Activated T-cell treated with anti-CD3 and anti-CD28 coated beads for 1 hour (primary cell): Measurements from ENCODE around the gene P2RY2.
"Not testable (repeated sequence)": the region's sequence is repeated elsewhere in the genome, so short reads cannot be mapped to it uniquely, and the experiment has no call there.

Experiments used
- DNase-seq: peaks from one replicate; pipeline ENCODE4 v3.0.0-alpha.2; 2020; ENCODE audit warnings: low read depth

The P2RY2 gene

DNA sequence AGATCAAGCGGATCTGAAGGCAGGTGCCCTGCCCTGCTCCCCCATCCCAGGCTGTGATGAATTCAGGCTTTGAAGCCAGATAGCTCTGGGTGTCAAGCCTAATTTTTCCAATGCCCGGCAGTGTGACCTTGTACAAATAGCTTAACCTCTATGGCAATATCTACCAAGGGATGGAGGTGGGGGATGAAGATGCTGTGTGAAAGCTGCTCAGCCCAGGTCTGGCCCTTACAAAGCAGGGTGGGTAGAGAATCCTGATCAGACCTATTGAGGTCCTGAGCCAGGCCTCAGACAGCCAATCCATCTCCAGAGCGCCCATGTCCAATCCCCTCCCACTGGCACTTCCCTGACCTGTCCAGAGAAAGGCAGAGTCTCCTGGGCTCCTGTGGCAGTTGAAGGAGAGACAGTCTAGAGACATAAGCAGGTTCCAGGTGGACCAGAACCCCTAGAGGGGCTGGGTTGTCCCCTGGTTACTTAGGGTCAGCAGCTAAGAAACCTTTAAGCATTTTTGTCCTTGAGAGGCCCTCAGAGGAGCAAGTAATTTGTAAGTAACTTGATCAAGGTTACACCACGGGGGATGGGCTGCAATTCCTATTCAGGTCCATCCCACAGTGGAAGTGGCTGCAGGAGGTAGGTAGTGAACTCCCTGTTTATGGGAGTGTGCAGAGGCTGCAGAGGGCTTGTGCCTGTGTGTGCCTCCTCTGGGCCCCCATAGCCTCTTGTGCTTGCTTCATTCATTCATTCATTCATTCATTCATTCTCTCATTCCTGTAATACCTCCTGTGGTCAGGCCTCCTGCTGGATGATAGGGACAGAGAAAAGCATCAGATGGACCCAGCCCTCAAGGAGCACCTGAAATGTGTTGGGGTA, 10.4 kb downstream of the P2RY2 start:
- no peak for DNase-seq

DNA sequence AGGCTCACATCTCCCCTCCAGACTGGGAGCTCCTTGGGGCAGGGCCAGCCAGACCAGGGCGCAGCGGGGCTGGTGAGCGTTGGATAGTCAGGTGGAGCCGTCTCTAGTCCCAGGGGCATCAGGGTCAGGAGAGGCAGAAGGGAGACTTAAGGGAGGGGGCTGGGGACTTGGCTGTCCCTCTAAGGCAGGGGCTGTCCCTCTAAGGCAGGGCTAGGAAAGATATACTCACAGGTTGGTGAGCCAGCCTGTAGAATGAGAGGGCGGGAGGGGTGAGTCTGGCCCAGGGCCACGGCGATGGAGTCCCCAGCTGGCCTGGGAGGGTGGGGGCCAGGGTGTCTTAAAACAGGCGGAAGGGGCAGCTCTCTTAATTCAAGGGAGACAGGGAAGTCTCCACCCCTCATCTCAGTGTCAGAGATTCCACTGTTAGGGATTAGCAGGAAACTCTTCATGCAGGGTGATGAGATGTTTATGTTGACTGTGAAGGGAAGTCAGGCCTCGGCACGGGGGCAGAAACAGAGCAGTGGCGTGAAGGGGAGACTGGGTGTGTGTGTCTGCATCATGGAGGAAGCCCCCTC, 11.3 kb downstream of the P2RY2 start:
- DNase-seq = no peak

DNA sequence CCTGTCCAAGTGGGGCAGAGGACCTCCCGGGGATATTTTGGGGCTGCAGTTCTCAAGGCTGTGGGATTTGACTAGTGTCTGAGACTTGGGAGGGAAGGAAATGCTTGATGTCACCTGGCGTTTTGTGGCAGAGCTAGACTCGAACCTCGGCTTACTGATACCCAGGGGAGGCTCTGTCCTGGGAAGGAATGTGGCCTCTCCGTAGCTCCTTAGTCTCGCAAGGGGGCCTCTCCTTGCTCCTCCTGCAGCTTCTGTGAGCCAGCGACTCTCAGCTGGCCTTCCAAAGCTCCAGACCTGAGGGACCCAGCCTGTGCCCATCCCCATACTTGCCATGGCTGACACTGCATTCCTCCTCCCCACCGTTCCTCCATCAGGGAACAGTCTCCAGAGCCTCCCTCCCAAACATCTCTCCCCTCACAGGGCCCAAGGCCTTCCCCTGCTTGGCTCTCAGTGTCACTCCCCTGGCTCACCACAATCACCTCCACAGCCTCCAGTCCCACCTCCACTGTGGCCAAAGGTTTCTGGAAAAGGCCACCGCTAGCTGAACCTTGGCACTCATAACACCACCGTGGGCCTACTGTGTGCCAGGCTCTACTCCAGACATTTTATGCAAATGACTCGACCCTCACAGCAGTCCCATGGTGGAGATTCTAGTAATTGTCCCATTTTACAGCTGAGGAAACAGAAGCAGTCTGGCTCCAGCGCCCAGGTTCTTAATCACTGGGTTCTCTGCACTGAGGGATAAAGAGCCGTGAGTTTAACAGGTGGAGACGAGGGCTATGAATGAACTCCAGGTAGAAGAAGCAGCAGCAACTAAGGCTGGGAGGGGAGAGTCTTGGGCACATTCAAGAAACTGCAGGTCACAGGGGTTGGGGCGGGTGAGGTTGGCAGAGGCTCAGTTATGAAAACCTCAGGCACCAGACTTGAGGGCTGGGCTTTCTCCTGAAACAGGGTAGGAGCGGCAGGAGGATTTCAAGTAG, 12.1 kb downstream of the P2RY2 start:
- no peak for DNase-seq

DNA sequence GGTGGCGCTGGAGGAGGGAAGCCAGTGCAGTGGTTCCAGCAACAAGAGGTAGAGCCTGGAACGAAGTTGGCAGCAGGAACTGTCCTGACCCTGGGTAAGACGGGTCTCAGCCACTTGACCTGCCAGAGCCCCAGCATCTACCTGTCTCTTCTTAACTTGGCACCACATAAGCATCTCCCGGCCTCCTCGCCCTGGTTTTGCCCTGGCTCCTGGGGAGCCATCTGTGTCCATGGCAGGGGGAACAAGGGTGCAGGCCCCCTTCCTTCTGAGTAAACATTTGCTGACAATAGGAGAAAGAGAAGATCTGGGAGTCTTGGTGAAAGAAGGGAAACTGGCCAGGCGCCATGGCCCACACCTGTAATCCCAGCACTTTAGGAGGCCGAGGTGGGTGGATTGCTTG, 12.8 kb downstream of the P2RY2 start:
- DNase-seq = no peak

DNA sequence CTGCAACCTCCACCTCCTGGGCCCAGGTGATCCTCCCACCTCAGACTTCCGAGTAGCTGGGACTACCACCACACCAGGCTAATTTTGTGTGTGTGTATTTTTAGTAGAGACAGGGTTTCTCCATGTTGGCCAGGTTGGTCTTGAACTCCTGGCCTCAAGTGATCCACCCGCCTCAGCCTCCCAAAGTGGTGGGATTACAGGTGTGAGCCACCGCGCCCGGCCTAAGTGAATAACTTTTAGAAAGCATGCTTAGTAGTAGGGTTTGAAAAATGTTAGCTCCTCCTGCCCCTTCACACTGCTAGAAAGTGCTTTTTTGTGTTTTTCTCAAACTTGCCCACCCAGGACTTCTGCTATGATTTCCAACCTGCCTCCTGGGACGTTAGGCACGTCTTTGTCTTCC, 14.4 kb downstream of the P2RY2 start:
- not testable (repeated sequence) for DNase-seq

DNA sequence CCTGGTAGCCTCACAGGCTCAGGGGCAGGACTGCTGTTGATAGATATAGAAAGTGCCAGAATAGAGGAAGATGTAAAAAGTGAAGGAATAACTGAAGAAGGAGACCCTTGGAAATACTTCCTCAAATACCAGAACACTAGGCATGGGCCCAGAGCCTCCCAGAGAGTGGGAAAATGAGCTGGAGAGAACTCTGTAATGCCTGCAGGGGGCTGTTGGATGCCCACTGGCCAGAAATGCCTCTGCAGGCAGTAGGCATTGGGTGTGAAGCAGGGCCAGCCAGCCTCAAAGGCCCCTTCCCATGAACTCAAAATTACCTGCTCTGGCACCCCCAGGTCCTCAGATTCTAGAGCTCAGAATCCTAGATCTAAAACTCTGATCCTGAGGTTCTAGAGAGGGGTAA, 15.1 kb downstream of the P2RY2 start:
- DNase-seq = no peak

DNA sequence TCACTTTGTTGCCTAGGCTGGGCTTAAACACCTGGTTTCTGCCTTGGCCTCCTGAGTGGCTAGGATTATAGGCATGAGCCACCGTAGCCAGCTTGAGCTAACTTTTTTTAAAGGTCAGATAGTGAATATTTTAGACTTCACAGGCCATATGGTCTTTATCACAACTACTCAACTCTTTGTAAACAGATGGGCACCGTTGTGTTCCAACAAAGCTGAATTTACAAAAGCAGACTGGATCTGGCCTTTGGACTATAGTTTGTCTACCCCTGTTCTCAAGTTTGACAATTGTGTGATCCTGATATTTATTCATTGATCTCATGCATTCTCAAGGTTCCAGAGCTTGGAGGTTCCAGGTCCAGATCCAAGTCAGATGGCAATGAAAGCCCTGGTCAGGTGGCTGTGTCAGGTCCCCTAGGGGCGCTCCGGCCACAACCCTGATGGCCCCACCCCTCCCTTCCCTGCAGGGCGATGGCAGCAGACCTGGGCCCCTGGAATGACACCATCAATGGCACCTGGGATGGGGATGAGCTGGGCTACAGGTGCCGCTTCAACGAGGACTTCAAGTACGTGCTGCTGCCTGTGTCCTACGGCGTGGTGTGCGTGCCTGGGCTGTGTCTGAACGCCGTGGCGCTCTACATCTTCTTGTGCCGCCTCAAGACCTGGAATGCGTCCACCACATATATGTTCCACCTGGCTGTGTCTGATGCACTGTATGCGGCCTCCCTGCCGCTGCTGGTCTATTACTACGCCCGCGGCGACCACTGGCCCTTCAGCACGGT, 15.8 kb downstream of the P2RY2 start:
- no peak for DNase-seq

DNA sequence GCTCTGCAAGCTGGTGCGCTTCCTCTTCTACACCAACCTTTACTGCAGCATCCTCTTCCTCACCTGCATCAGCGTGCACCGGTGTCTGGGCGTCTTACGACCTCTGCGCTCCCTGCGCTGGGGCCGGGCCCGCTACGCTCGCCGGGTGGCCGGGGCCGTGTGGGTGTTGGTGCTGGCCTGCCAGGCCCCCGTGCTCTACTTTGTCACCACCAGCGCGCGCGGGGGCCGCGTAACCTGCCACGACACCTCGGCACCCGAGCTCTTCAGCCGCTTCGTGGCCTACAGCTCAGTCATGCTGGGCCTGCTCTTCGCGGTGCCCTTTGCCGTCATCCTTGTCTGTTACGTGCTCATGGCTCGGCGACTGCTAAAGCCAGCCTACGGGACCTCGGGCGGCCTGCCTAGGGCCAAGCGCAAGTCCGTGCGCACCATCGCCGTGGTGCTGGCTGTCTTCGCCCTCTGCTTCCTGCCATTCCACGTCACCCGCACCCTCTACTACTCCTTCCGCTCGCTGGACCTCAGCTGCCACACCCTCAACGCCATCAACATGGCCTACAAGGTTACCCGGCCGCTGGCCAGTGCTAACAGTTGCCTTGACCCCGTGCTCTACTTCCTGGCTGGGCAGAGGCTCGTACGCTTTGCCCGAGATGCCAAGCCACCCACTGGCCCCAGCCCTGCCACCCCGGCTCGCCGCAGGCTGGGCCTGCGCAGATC, 16.5 kb downstream of the P2RY2 start:
- DNase-seq = no peak

DNA sequence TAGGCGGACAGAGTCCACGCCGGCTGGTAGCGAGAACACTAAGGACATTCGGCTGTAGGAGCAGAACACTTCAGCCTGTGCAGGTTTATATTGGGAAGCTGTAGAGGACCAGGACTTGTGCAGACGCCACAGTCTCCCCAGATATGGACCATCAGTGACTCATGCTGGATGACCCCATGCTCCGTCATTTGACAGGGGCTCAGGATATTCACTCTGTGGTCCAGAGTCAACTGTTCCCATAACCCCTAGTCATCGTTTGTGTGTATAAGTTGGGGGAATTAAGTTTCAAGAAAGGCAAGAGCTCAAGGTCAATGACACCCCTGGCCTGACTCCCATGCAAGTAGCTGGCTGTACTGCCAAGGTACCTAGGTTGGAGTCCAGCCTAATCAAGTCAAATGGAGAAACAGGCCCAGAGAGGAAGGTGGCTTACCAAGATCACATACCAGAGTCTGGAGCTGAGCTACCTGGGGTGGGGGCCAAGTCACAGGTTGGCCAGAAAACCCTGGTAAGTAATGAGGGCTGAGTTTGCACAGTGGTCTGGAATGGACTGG, 17.2 kb downstream of the P2RY2 start:
- DNase-seq = no peak

DNA sequence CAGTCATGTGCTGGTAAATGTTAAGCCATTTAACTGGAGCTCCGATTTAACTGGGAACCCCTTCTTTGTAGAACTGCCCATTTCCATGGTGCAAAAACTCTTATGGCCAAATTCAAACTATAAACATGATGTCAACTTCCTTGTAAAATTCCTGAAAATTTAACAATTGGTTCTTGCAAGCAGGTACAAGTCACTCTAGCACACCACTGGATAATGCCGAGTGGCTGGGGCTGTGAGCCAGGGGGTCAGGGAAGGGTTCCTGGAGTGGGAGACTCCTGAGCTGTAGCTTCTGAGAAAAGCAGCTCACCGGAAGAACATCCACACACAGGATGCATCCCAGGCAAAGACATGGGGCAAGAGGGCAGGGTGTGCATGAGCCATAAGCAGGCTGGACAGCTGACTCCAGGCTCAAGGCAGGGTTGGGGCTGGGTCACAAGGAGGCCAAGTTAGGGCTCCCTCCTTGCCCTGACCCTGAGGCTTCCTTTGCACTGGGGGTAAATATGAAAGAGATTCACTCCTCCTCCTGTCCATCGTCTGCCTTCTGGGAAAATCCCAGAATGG, 18.2 kb downstream of the P2RY2 start:
- no peak for DNase-seq

DNA sequence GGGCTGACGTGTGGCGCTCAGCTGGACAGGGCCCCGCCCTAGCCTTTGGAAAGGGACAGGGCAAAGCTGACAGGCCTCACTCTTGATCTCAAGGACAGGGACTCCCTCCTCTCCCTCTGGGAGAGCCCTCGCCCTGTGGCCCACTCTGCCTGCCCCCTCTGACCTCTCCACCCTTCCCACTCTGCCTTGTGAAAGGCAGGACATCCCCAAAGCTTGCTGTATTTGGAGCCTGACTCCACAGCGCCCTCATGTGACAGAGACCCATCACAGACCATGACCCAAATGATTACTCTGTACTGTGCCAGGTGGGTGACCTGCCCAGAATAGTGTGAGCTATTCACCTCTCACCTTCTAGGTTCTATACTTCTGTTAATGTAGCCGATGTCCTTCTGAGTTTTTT, 18.8 kb downstream of the P2RY2 start:
- no peak for DNase-seq

DNA sequence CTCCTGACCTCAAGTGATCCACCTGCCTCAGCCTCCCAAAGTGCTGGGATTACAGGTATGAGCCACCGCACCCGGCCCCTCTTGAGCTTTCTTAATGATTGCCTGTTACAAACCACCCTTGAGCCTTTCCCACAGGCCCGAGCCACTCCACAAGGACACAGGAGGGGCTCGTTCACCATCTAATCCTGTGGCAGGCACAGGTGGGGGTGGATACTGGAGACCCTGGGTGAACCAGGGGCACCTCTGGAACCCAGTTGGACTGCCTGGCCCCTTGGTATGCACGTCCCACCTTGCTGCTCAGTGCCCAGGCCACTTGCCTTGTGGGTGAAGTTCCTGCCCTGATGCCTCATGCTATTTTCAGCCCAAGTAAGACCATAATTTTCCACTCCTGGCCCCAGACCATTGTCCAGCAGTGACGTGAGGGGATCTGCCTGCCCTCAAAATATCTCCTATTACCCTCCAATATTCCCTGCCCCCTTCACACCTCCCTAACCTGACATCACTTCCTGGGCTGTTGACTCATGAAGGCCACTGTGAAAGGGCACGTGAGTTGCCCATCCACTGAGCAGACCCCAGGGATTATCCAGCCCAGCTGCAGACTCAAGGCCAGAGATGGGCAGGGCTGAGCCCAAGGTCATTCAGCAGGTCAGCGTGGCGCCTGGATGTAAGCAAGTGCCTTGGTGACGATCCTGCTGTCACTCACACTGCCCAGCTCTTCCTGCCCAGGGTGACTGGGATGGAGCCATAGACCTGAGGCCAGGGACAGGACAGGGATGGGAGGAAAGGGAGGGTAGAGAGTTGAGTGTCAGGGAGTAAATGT, 19.6 kb downstream of the P2RY2 start:
- no peak for DNase-seq

DNA sequence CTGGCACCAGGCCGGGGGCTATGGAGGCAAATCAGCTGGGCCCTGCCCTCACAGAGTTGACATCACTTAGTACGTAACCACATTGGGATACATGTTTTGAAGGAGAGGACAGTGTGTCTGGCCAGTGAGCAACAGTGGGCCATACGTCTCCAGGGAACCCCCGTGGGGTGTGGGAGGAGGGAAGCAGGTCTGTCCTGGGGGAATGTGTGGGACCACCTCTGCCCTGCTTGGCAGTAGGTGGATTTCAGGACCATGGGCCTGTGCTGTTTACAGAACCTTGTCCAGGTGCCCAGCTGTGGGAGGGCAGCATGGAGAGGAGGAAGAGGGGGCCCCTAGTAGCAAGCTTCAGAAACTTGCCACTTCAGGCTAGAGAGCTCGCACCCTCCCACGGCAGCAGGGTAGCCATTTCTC, 21.0 kb downstream of the P2RY2 start:
- DNase-seq = no peak

DNA sequence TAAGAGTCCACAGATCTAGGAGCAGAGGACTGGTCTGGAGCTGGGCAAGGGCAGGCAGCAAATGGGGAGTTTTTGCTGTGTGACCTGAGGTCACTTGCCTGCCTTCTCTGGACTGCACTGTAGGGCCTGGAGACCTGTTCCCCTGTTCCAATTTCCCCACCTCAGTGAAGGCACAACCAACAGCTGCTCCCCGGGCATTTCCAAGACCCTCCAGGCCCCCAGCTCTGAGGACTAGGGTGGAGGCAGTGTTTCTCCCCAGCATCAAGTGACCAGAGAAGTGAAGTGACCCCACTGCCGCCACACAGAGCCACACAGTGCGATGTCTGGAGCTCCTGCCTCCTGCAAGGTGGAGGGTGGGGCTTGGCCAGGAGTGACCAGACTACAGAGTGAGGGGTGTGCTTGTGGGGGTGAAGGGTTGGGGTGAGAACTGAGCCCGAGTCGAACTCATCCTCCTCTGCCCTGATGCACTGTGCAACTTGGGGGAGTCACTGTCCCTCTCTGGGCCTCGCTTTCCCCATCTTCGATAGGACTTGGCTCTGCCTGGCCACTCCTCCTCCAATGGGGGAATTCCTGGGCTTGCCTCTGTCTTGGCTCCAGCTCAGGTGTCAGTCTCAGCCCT, 21.6 kb downstream of the P2RY2 start:
- DNase-seq = no peak

DNA sequence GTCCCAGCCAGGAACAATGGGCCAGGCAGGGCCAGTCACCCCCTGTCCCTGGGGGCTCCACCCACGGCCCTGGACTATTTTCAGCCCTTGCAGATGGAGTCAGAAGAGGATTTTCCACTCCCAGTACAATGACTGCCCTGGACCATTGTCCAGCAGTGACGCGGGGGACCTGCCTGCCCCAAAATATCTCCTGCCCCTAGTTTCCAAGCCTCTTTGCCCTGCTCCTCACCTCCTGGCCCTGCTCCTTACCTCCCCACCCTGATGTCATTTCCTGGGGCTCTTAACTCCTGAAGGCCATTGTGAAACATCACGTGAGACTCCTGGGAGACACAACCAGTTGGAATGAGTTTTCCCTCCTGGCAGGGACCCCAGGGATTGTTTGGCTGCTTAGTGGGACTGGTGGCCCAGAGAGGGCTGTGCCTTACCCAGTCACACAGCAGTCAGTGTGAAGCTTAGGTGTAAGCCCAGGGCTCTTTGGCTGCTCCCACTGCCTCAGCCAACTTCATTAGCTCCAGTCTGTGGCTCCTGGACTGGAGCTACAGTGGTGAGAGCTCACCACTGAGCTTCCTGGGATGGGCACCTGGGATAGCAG, 22.2 kb downstream of the P2RY2 start:
- no peak for DNase-seq

DNA sequence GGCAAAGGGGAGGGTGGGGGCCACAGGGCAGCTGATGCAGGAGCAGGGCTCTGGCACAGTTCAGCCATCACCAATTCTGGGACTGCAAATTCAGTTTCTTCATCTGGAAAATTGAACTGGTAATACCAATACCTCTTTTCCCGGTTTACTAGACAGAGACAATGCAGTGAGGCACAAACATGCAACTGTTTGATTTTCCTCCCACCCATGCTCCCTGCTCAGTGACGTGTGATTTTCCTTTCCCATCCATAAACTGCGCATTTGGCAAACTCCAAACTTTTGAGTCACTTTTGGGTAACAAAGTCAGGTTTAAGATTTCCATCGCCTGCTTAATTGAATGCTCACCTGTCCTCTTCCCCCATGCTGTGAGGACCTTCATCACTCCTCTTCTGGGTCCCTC, 23.2 kb downstream of the P2RY2 start:
- no peak for DNase-seq

DNA sequence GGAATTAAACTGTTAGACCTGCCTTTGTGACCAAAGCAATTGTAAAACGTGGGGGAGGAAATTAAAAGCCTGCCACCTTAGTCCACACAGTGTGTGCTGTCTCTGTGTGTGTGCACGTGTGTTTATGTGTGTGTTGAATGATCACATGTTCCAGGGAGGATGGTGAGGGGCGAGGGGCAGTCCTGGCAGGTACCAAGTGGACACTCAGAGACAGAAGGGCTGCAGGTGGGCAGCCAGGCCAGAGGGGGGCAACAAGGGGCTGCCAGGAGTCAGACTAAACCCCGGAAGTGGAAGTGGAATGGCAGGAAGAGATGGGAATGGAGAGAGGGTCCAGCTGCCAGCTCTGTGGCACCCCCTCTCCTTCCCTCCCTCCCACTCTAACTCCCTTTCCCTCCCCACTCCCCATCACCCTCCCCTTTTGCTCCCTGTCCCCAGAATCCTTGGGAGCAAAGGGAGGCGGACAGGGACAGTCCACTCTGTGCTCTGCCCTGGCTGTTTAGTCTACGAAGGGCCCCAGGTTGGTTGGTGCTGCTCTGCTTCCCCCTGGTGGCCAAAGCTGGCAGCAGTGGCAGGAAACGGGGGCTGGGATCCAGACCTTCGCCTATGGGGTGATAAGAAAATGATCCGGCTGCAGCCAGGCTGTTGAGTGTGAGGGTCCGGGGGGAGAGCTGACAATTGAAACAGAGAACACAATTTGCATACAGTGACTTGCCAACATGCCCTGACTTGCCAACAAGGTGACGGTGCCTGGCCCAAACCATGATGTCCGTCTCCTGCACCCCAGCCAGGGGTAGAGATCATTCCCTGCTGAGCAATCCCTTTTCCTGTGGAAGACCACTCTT, 24.4 kb downstream of the P2RY2 start:
- DNase-seq = peak; percentile 67

DNA sequence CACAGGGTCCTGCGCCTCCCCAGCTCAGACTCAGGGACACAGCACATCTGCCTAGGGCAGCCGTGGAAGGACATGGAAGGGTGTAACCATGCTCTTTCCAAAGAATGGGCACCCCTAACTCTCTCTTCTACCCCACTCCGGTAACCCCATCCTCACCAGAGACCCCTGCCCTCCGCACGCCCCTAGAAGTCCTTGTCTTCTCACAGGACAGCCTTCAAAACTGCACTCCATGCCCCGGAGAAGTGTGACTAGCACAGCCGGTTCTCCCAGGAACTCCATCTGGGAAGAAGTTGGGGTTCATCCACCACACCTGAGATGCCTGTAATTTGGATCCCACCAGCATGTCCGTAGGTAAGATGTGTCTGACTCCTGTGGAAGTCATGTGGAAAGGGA, 25.0 kb downstream of the P2RY2 start:
- DNase-seq = no peak
